ENCODE data around the gene WHRN.

Gene WHRN

GRCh38 chr9:114419796-114420195 lies 85.5 kb downstream of the WHRN start:
- no peaks in the 10 kb centered on the region for H3K4me1 ChIP-seq (ENCODE audit: low read depth, poor library complexity, severe bottlenecking)
- H2AFZ ChIP-seq (ENCODE audit: low read depth), result no peak overlapping the region
- H3K4me2 ChIP-seq, result no peak overlapping the region
- no peak overlapping the region for H3K4me3 ChIP-seq (IDR thresholded peaks at IDR 0.05; ENCODE audit: insufficient read depth, low read depth, low read length)
- H3K36me3 ChIP-seq (ENCODE audit: insufficient read depth), result no peaks in the 10 kb centered on the region; the same call in 1 of the 2 replicates
- H4K20me1 ChIP-seq (ENCODE audit: insufficient read depth), result no peaks in the 10 kb centered on the region
- H3K27ac ChIP-seq, result no peak overlapping the region
- H3K9ac ChIP-seq, result no peak overlapping the region
- no peak for TF ChIP-seq CTCF (conservative IDR thresholded peaks at IDR 0.05; ENCODE audit: low read depth, low read length)
- no peaks in the 10 kb centered on the region for H3K79me2 ChIP-seq (ENCODE audit: insufficient read depth, low read depth)
- H3K27me3 ChIP-seq (ENCODE audit: insufficient read depth, low read depth), result no peaks in the 10 kb centered on the region

- Histone ChIP-seq H4K20me1 (ENCODE audit: insufficient read depth) (no peaks in the 10 kb centered on the region), H3K9ac (no peak overlapping the region), H3K4me3 (IDR thresholded peaks at IDR 0.05; ENCODE audit: insufficient read depth, low read depth, low read length) (no peak overlapping the region), H3K4me2 (no peak overlapping the region), H3K4me1 (ENCODE audit: low read depth, poor library complexity, severe bottlenecking) (no peaks in the 10 kb centered on the region), H3K79me2 (ENCODE audit: insufficient read depth, low read depth) (no peaks in the 10 kb centered on the region), H3K36me3 (ENCODE audit: insufficient read depth) (no peaks in the 10 kb centered on the region; the same call in 1 of the 2 replicates), H3K27me3 (ENCODE audit: insufficient read depth, low read depth) (no peaks in the 10 kb centered on the region), H3K27ac (no peak overlapping the region), H2AFZ (ENCODE audit: low read depth) (no peak overlapping the region)
- TF ChIP-seq CTCF (conservative IDR thresholded peaks at IDR 0.05; ENCODE audit: low read depth, low read length), result no peak
Measured at GRCh38 chr9:114418053-114418452, 87.2 kb downstream of the WHRN start.

GRCh38 chr9:114417511-114417910 lies 87.8 kb downstream of the WHRN start:
- Histone ChIP-seq H3K27me3 (ENCODE audit: insufficient read depth, low read depth) (no peaks in the 10 kb centered on the region), H4K20me1 (ENCODE audit: insufficient read depth) (no peaks in the 10 kb centered on the region), H3K27ac (no peak overlapping the region), H3K4me1 (ENCODE audit: low read depth, poor library complexity, severe bottlenecking) (no peaks in the 10 kb centered on the region), H3K9ac (no peak overlapping the region), H2AFZ (ENCODE audit: low read depth) (no peak overlapping the region), H3K4me3 (IDR thresholded peaks at IDR 0.05; ENCODE audit: insufficient read depth, low read depth, low read length) (no peak overlapping the region), H3K36me3 (ENCODE audit: insufficient read depth) (no peaks in the 10 kb centered on the region; the same call in 1 of the 2 replicates), H3K4me2 (no peak overlapping the region), H3K79me2 (ENCODE audit: insufficient read depth, low read depth) (no peaks in the 10 kb centered on the region)
- TF ChIP-seq CTCF (conservative IDR thresholded peaks at IDR 0.05; ENCODE audit: low read depth, low read length), result no peak

GRCh38 chr9:114416906-114417305 lies 88.4 kb downstream of the WHRN start:
- H3K27ac ChIP-seq, result no peak overlapping the region
- no peaks in the 10 kb centered on the region; the same call in 1 of the 2 replicates for H3K36me3 ChIP-seq (ENCODE audit: insufficient read depth)
- no peak overlapping the region for H3K4me3 ChIP-seq (IDR thresholded peaks at IDR 0.05; ENCODE audit: insufficient read depth, low read depth, low read length)
- H3K27me3 ChIP-seq (ENCODE audit: insufficient read depth, low read depth), result no peaks in the 10 kb centered on the region
- no peaks in the 10 kb centered on the region for H4K20me1 ChIP-seq (ENCODE audit: insufficient read depth)
- no peak overlapping the region for H3K9ac ChIP-seq
- H3K4me2 ChIP-seq, result no peak overlapping the region
- no peaks in the 10 kb centered on the region for H3K4me1 ChIP-seq (ENCODE audit: low read depth, poor library complexity, severe bottlenecking)
- H2AFZ ChIP-seq (ENCODE audit: low read depth), result no peak overlapping the region
- TF ChIP-seq CTCF (conservative IDR thresholded peaks at IDR 0.05; ENCODE audit: low read depth, low read length), result no peak
- no peaks in the 10 kb centered on the region for H3K79me2 ChIP-seq (ENCODE audit: insufficient read depth, low read depth)
